K562 (cell line): Measurements from ENCODE around the gene TSPAN18. TPM values are rescaled to one million over a fixed set of nuclear protein-coding genes. Genes with fewer than 3 reads are reported as not detected.
A peak's percentile ranks its signal among the peaks of the same experiment; 100 is the strongest.

Source experiments
- ATAC-seq: fragments of 200-7000 bp; cut with Tn5 transposase; 3 replicates; pipeline ENCODE4 v1.9.1; 2020; ENCODE audit warnings: moderate library complexity
- BruUV-seq: library from RNA; stranded (reverse); fragments of 400-500 nt; replicated peaks from 2 replicates; lab custom pipeline; 2021; lab: Mats Ljungman, UMichigan
- CTCF ChIA-PET: fragments of 300-600 bp; formaldehyde crosslinking; extraction: SDS; loops from one replicate; lab custom pipeline; 2021; ENCODE audit warnings: low intra/inter-chr PET ratio; lab: Yijun Ruan, JAX
- POLR2A ChIA-PET: fragments of 300-600, 350-650 bp; sonication (Branson Sonifier 250); formaldehyde crosslinking; extraction: SDS; loops from one replicate; lab custom pipeline; 2021; ENCODE audit warnings: antibody characterized with exemption, inconsistent platforms; lab: Yijun Ruan, JAX
- DNase-seq, 4 experiments: peaks; one replicate each; pipeline versions ENCODE4 v3.0.0 to v3.0.0-alpha.2; 2011 to 2018; ENCODE audit warnings: low spot score in 3 of 4, mixed read lengths in 3 of 4; ENCODE audit errors: extremely low read depth in 1 of 4
- FAIRE-seq: peaks from 2 replicates; lab custom pipeline; 2011; peaks lifted over from hg19 to GRCh38; lab: Jason Lieb, UNC
- H2AFZ ChIP-seq: 2 replicates; pipeline ENCODE4 v1.6.0; 2011; ENCODE audit warnings: low read depth, low read length, control low read depth, inconsistent platforms
- H3K27ac ChIP-seq: fragments of 200-600 bp; 3 replicates; pipeline ENCODE4 v1.8.0; 2011; ENCODE audit warnings: low read depth, mild to moderate bottlenecking, control low read depth, inconsistent platforms, low read length, moderate library complexity, mixed read lengths; ENCODE audit errors: extremely low read depth
- H3K27me3 ChIP-seq, 2 experiments: fragments of 300-600 bp in 1 of 2; 2 replicates in 1 of 2; 3 replicates in 1 of 2; pipeline versions ENCODE4 v1.6.0 to v1.8.0; 2011; ENCODE audit warnings: inconsistent platforms in 2 of 2, low read length in 2 of 2, mild to moderate bottlenecking in 1 of 2, mixed read lengths in 1 of 2, moderate library complexity in 1 of 2; ENCODE audit not compliant: control insufficient read depth in 2 of 2, insufficient read depth in 2 of 2
- H3K36me3 ChIP-seq: fragments of 300-600 bp; 3 replicates; pipeline ENCODE4 v1.8.0; 2011; ENCODE audit warnings: mild to moderate bottlenecking, low read length, inconsistent platforms; ENCODE audit not compliant: control insufficient read depth, insufficient read depth
- H3K4me1 ChIP-seq, 2 experiments: fragments of 200-600 bp in 1 of 2; replicated peaks in 1 of 2; 2 replicates in 1 of 2; 3 replicates in 1 of 2; pipeline versions ENCODE4 v1.5.1 to v1.8.0; 2011; ENCODE audit warnings: inconsistent platforms in 2 of 2, low read length in 2 of 2, mild to moderate bottlenecking in 1 of 2, mixed read lengths in 1 of 2, moderate library complexity in 1 of 2; ENCODE audit not compliant: control insufficient read depth in 2 of 2, insufficient read depth in 2 of 2
- H3K4me2 ChIP-seq: 2 replicates; pipeline ENCODE4 v1.6.1; 2011; ENCODE audit warnings: low read length, control low read depth, inconsistent platforms, mixed read lengths; ENCODE audit not compliant: insufficient read depth
- H3K4me3 ChIP-seq: fragments of 200-600 bp; sonication (generic), shearing (Covaris generic); 2 replicates; pipeline ENCODE4 v1.5.1; 2016; ENCODE audit warnings: control low read depth, inconsistent platforms
- H3K79me2 ChIP-seq: fragments of 200-600 bp; 3 replicates; pipeline ENCODE4 v1.8.0; 2011; ENCODE audit warnings: low read length, inconsistent platforms; ENCODE audit not compliant: control insufficient read depth, insufficient read depth
- H3K9ac ChIP-seq, 2 experiments: 2 replicates each; pipeline versions ENCODE4 v1.6.0 to v1.6.1; 2011; ENCODE audit warnings: low read depth in 2 of 2, low read length in 2 of 2, control low read depth in 1 of 2, inconsistent platforms in 1 of 2, mild to moderate bottlenecking in 1 of 2, mixed read lengths in 1 of 2; ENCODE audit not compliant: insufficient read depth in 1 of 2
- H3K9me1 ChIP-seq: one replicate; pipeline ENCODE4 v1.6.0; 2011; ENCODE audit warnings: inconsistent platforms, mild to moderate bottlenecking, low read length, moderate library complexity; ENCODE audit not compliant: control insufficient read depth, insufficient read depth
- H3K9me3 ChIP-seq: replicated peaks from 2 replicates; pipeline ENCODE4 v1.5.1; 2011; ENCODE audit warnings: low read depth, low read length, inconsistent platforms; ENCODE audit not compliant: control insufficient read depth, insufficient read depth
- H4K20me1 ChIP-seq: replicated peaks from 2 replicates; pipeline ENCODE4 v1.6.1; 2011; ENCODE audit warnings: low read length, inconsistent platforms, mixed read lengths; ENCODE audit not compliant: control insufficient read depth, insufficient read depth
- BCL6 ChIP-seq: fragments of 250-450 bp; sonication (Bioruptor Pico); IDR thresholded peaks from 2 replicates; pipeline ENCODE4 v1.4.0; 2020
- CTCF ChIP-seq, 3 experiments: IDR thresholded peaks in 2 of 3; conservative IDR thresholded peaks in 1 of 3; 2 replicates each; pipeline ENCODE4 v1.5.1; 2011 to 2012; ENCODE audit warnings: low read length in 3 of 3, mild to moderate bottlenecking in 3 of 3, control low read depth in 2 of 3, improper control_type of control experiment in 1 of 3, inconsistent platforms in 1 of 3, low read depth in 1 of 3, mixed read lengths in 1 of 3, moderate library complexity in 1 of 3; ENCODE audit not compliant: insufficient read depth in 2 of 3
- MIER1 ChIP-seq: fragments of 450-650 bp; IDR thresholded peaks from 2 replicates; pipeline ENCODE4 v1.6.1; 2016; ENCODE audit warnings: antibody characterized with exemption, mild to moderate bottlenecking, low read depth
- PHB ChIP-seq: fragments of 250-450 bp; sonication (Bioruptor Pico); IDR thresholded peaks from 2 replicates; pipeline ENCODE4 v1.5.0; 2021
- RAD21 ChIP-seq, 2 experiments: fragments of 250-450 bp in 1 of 2; fragments of 450-650 bp in 1 of 2; sonication (Bioruptor Pico) in 1 of 2; formaldehyde crosslinking in 1 of 2; IDR thresholded peaks in 1 of 2; conservative IDR thresholded peaks in 1 of 2; 2 replicates each; pipeline versions ENCODE4 v1.4.0 to v1.8.0; 2020 to 2022; ENCODE audit warnings: mild to moderate bottlenecking in 2 of 2, moderate library complexity in 1 of 2
- SMARCA5 ChIP-seq: fragments of 450-650 bp; IDR thresholded peaks from 2 replicates; pipeline ENCODE4 v1.6.1; 2016
- ZBTB7A ChIP-seq: IDR thresholded peaks from 2 replicates; pipeline ENCODE4 v1.6.1; 2011; ENCODE audit warnings: low read depth, mild to moderate bottlenecking, low read length, moderate library complexity, borderline replicate concordance; ENCODE audit not compliant: control insufficient read depth
- ZFP1 ChIP-seq: fragments of 450-650 bp; formaldehyde crosslinking; IDR thresholded peaks from 2 replicates; pipeline ENCODE4 v1.4.0; 2020; ENCODE audit warnings: mild to moderate bottlenecking, mixed read lengths
- ZNF239 ChIP-seq: fragments of 250-450 bp; sonication (Bioruptor Pico); IDR thresholded peaks from 2 replicates; pipeline ENCODE4 v1.4.0; 2020; ENCODE audit warnings: mild to moderate bottlenecking
- ZNF41 ChIP-seq: fragments of 250-450 bp; sonication (Bioruptor Pico); conservative IDR thresholded peaks from 2 replicates; pipeline ENCODE4 v1.4.0; 2020; ENCODE audit warnings: mild to moderate bottlenecking
- WGBS: fragments of 100-300 bp; shearing (Covaris generic); methylation state at CpG from one replicate; pipeline ENCODE4 v1.1.6; 2016; ENCODE audit warnings: low coverage, mixed read lengths; ENCODE audit not compliant: insufficient coverage; ENCODE audit errors: missing lambda C conversion rate; 5-methylcytosine and 5-hydroxymethylcytosine counted together
- in situ Hi-C: fragments of 300-500 bp; cut with MboI; formaldehyde crosslinking; loops from 4 replicates; pipeline ENCODE4 v1.15.0; 2018; ENCODE audit warnings: inconsistent platforms, mixed read lengths
- intact Hi-C: fragments of 100-400 bp; cut with micrococcal nuclease; formaldehyde crosslinking; loops from 2 replicates; pipeline ENCODE4 v1.14.2; 2022
- polyA plus RNA-seq, 8 experiments: library from polyadenylated mRNA; depleted of rRNA in 4 of 8; stranded (reverse) in 5 of 8; unstranded in 3 of 8; fragments of >200 nt; fragmentation: Nextera tagmentation in 2 of 8; fragmentation: Illumina TruSeq in 1 of 8; extraction: Ambion mirVana in 2 of 8; extraction: Trizol in 1 of 8; gene quantifications; 2 replicates each; pipeline versions ENCODE4 v1.2.1 to v1.2.3, GENCODE V29; 2011 to 2014; ENCODE audit warnings: inconsistent platforms in 1 of 8, missing spikeins in 1 of 8
- total RNA-seq, 7 experiments: library from RNA; depleted of rRNA in 6 of 7; stranded (reverse); fragments of >200 nt in 6 of 7; fragmentation: Illumina TruSeq in 2 of 7; extraction: Trizol in 2 of 7; gene quantifications; 2 replicates each; pipeline versions ENCODE4 v1.2.1 to v1.2.3, GENCODE V29; 2011 to 2021; ENCODE audit warnings: low replicate concordance in 1 of 7
- TF ChIP-seq, protein P1 (sequence below): sonication (generic); formaldehyde crosslinking; IDR thresholded peaks from 2 replicates; pipeline ENCODE4 v1.8.0; 2022; ENCODE audit warnings: mild to moderate bottlenecking, missing genetic modification reagents
- TF ChIP-seq, protein P2 (sequence below): sonication (generic); formaldehyde crosslinking; IDR thresholded peaks from 2 replicates; pipeline ENCODE4 v1.8.1; 2023; ENCODE audit warnings: mild to moderate bottlenecking, missing genetic modification reagents
- TF ChIP-seq, protein P3 (sequence below): fragments of 250-450 bp; sonication (Bioruptor Pico); IDR thresholded peaks from 2 replicates; pipeline ENCODE4 v1.8.0; 2021; ENCODE audit warnings: moderate library complexity, mild to moderate bottlenecking, inconsistent platforms

Gene TSPAN18
- total and polyA plus RNA-seq, 9 of the 15 experiments (the other 6 are each of a cell fraction or from before 2014, with no cell fraction given), result 0.17 to 0.35 (median 0.22) TPM; not detected in 4

GRCh38 chr11:44949160-44950030 is 222.6 kb downstream of the TSPAN18 start:
- intact Hi-C loops, result no loop called here
- no peak overlapping the region for H3K4me2 ChIP-seq
- POLR2A ChIA-PET, result interaction anchor here (1.0 kb wide), 1 partner anchor 18 kb away, joined by 4 read pairs; no protein-coding TSS in a partner anchor

More at GRCh38 chr11:44949160-44950030, 222.6 kb downstream of the TSPAN18 start:
- TF ChIP-seq, protein P1, sequence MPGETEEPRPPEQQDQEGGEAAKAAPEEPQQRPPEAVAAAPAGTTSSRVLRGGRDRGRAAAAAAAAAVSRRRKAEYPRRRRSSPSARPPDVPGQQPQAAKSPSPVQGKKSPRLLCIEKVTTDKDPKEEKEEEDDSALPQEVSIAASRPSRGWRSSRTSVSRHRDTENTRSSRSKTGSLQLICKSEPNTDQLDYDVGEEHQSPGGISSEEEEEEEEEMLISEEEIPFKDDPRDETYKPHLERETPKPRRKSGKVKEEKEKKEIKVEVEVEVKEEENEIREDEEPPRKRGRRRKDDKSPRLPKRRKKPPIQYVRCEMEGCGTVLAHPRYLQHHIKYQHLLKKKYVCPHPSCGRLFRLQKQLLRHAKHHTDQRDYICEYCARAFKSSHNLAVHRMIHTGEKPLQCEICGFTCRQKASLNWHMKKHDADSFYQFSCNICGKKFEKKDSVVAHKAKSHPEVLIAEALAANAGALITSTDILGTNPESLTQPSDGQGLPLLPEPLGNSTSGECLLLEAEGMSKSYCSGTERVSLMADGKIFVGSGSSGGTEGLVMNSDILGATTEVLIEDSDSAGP (CRISPR knock-in tag), result no peak
- TF ChIP-seq, protein P2, sequence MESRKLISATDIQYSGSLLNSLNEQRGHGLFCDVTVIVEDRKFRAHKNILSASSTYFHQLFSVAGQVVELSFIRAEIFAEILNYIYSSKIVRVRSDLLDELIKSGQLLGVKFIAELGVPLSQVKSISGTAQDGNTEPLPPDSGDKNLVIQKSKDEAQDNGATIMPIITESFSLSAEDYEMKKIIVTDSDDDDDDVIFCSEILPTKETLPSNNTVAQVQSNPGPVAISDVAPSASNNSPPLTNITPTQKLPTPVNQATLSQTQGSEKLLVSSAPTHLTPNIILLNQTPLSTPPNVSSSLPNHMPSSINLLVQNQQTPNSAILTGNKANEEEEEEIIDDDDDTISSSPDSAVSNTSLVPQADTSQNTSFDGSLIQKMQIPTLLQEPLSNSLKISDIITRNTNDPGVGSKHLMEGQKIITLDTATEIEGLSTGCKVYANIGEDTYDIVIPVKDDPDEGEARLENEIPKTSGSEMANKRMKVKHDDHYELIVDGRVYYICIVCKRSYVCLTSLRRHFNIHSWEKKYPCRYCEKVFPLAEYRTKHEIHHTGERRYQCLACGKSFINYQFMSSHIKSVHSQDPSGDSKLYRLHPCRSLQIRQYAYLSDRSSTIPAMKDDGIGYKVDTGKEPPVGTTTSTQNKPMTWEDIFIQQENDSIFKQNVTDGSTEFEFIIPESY (CRISPR knock-in tag), result peak; percentile 14; the same call in 1 of the 2 replicates
- no peak for TF ChIP-seq ZFP1 (CRISPR knock-in tag)
- TF ChIP-seq BCL6 (CRISPR knock-in tag), result no peak
- no peak for TF ChIP-seq ZNF239 (CRISPR knock-in tag)
- TF ChIP-seq ZBTB7A, result peak; percentile 50; the same call in 1 of the 2 replicates
- TF ChIP-seq SMARCA5, result no peak
- TF ChIP-seq CTCF (IDR thresholded peaks at IDR 0.05 in 2 of 3, conservative IDR thresholded peaks at IDR 0.05 in 1 of 3; ENCODE audit: insufficient read depth in 2 of 3, low read depth in 1 of 3, low read length in 3 of 3), result peak; percentile 41 to 56 (median 45); a peak in 5 of 6 replicates
- TF ChIP-seq PHB (CRISPR knock-in tag), result no peak
- 0 out of 4 replicates have a peak, but pooled peaks of 1 of the 2 experiments have one; percentile 14 for TF ChIP-seq RAD21 (CRISPR knock-in tag; conservative IDR thresholded peaks at IDR 0.05 in 1 of 2, IDR thresholded peaks at IDR 0.05 in 1 of 2)
- TF ChIP-seq, protein P3, sequence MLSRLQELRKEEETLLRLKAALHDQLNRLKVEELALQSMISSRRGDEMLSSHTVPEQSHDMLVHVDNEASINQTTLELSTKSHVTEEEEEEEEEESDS (CRISPR knock-in tag), result no peak
- TF ChIP-seq ZNF41 (CRISPR knock-in tag), result no peak
- TF ChIP-seq MIER1, result no peak
- peaks cover 16% of the 10 kb centered on the region; the same call in 1 of the 2 replicates for H4K20me1 ChIP-seq
- no peak overlapping the region for H2AFZ ChIP-seq
- in situ Hi-C loops, result no loop called here
- H3K9me3 ChIP-seq, result no peaks in the 10 kb centered on the region
- H3K9ac ChIP-seq, result no peak overlapping the region
- CTCF ChIA-PET, result interaction anchor here (0.6 kb wide), 1 partner anchor 17 kb away, joined by 5 read pairs; no protein-coding TSS in a partner anchor
- ATAC-seq (peak; percentile 65), FAIRE-seq (no peak), DNase-seq (peak; percentile 30 to 48 (median 48))
- H3K27ac ChIP-seq, result no peak overlapping the region
- no peaks in the 10 kb centered on the region for H3K9me1 ChIP-seq
- BruUV-seq, result no TSS peak
- 12% methylated on average over 30 of the region's 57 CpGs for WGBS
- no peaks in the 10 kb centered on the region for H3K79me2 ChIP-seq
- H3K27me3 ChIP-seq, result peaks cover 0 to 18% of the 10 kb centered on the region in 2 experiments; a peak in 2 of 5 replicates
- peaks cover 0 to 22% of the 10 kb centered on the region in 2 experiments; a peak in 3 of 5 replicates for H3K4me1 ChIP-seq
- H3K4me3 ChIP-seq, result peak overlapping the region; percentile 16; the same call in 1 of the 2 replicates
- H3K36me3 ChIP-seq, result no peaks in the 10 kb centered on the region
